Peyer's patch (tissue), 4 donors: Measurements from ENCODE around the gene JUNB.

Source experiments
- CTCF ChIP-seq, 6 experiments: fragments of 450-650 bp in 4 of 6; fragments of 200-600 bp in 2 of 6; sonication (generic) in 1 of 6; IDR thresholded peaks; one replicate each; pipeline ENCODE4 v1.5.1; 2017 to 2019; ENCODE audit warnings: antibody characterized with exemption in 6 of 6, mild to moderate bottlenecking in 3 of 6, moderate library complexity in 1 of 6
- POLR2A ChIP-seq, 2 donors: fragments of 450-650 bp; IDR thresholded peaks; one replicate each; pipeline ENCODE4 v1.5.1; 2017; ENCODE audit warnings: antibody characterized with exemption in 2 of 2, mild to moderate bottlenecking in 2 of 2, moderate library complexity in 2 of 2

DNA sequence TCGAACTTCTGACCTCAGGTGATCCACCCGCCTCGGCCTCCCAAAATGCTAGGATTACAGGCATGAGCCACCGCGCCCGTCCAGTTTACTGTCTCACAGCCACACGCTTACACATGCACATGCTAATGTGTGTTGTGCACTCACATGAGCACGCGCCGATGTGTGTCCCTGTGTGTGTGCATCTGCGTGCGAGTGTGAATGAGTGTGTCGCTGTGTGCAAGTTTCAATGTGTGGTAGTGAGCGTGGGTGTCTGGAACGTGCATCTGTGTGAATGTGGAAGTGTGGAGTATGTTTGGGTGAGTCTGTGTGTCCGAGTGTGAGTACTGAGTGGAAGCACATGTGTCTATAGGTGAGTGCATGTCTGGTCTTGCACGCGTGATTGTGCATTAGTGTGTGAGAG lies 51.2 kb downstream of the JUNB start:
- TF ChIP-seq CTCF (IDR thresholded peaks at IDR 0.05): no peak
- no peak for TF ChIP-seq POLR2A (IDR thresholded peaks at IDR 0.05)
